ENCODE data around the gene NTRK2. TPM values are rescaled to one million over a fixed set of nuclear protein-coding genes. Genes with fewer than 3 reads are reported as not detected.

Gene NTRK2
- total RNA-seq, 4 donors from 2014 or later, result 9.5 to 19.5 (median 12.3) TPM

DNA sequence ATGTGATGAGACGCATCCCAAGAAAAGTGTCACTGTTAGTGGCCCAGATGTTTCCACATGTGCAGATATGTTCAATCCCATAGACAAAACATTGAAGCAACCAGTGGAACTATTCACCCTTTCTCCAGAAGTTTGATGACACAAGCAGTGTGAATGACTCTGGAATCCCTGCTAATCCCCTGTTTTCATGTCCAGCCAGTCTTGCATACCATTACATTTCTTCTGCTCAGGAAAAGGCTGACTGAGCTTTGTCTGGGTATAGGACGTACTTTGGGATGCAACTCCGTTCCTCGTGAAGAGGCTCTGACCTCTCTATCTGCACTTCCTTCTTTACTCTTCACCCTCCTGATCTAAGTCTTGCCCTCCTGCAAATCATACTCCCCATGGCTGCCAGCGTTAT is 172.4 kb downstream of the NTRK2 start:
- no peaks in the 10 kb centered on the region for H3K9me3 ChIP-seq
- H3K27me3 ChIP-seq, result no peaks in the 10 kb centered on the region
- no peak for TF ChIP-seq POLR2AphosphoS5 (IDR thresholded peaks at IDR 0.05)
- TF ChIP-seq, protein P1, sequence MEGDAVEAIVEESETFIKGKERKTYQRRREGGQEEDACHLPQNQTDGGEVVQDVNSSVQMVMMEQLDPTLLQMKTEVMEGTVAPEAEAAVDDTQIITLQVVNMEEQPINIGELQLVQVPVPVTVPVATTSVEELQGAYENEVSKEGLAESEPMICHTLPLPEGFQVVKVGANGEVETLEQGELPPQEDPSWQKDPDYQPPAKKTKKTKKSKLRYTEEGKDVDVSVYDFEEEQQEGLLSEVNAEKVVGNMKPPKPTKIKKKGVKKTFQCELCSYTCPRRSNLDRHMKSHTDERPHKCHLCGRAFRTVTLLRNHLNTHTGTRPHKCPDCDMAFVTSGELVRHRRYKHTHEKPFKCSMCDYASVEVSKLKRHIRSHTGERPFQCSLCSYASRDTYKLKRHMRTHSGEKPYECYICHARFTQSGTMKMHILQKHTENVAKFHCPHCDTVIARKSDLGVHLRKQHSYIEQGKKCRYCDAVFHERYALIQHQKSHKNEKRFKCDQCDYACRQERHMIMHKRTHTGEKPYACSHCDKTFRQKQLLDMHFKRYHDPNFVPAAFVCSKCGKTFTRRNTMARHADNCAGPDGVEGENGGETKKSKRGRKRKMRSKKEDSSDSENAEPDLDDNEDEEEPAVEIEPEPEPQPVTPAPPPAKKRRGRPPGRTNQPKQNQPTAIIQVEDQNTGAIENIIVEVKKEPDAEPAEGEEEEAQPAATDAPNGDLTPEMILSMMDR (IDR thresholded peaks at IDR 0.05), result no peak
- TF ChIP-seq EP300 (IDR thresholded peaks at IDR 0.05), result no peak
- TF ChIP-seq POLR2A (IDR thresholded peaks at IDR 0.05), result no peak
- H3K27ac ChIP-seq, result no peak overlapping the region
- no peak overlapping the region for H3K4me3 ChIP-seq
- DNase-seq (ENCODE audit: low spot score in 2 of 2), result no peak
- H3K36me3 ChIP-seq, result no peaks in the 10 kb centered on the region
- H3K4me1 ChIP-seq, result peaks cover 12% of the 10 kb centered on the region
- whole genome bisulfite sequencing, result 89% methylated on average over 5 of the region's 5 CpGs

DNA sequence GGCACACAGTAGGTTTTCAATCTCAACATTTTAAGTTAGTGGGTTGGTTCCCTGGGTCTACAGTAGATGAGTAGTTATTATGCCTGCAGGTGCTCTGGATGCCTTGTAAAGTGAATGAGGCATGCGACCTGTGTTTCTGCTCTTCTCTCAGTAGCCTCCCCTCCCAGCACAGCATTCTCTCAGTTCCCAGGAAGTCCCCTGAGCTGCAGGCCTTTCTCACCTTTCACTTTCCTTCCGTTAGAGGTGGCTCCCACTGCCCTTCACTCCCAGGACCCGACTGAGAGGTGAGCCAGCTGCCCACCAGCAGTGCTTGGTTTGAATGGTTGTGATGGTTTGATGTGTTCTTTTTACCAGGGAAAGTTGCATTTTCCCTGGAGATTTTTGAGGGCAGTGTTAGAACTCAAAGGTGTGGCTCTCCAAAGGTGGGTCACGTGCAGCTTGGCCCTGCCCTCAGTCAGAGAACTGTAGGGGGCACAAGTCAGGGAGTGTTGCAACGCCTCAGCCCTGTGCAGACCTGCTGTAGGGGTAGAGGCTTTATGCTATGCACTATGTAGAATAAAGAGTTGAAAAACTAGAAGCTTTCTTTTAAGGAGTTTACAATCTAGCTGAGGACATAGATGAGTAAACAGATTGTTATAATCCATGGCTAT is 173.8 kb downstream of the NTRK2 start:
- WGBS, result 78% methylated on average over 5 of the region's 5 CpGs
- Histone ChIP-seq H3K9me3 (no peaks in the 10 kb centered on the region), H3K4me1 (peaks cover 15% of the 10 kb centered on the region), H3K36me3 (no peaks in the 10 kb centered on the region), H3K27ac (no peak overlapping the region), H3K27me3 (no peaks in the 10 kb centered on the region), H3K4me3 (no peak overlapping the region)
- TF ChIP-seq POLR2A (IDR thresholded peaks at IDR 0.05) (no peak), EP300 (IDR thresholded peaks at IDR 0.05) (no peak), POLR2AphosphoS5 (IDR thresholded peaks at IDR 0.05) (no peak)
- TF ChIP-seq, protein P1 (IDR thresholded peaks at IDR 0.05), result no peak
- no peak for DNase-seq (ENCODE audit: low spot score in 2 of 2)

DNA sequence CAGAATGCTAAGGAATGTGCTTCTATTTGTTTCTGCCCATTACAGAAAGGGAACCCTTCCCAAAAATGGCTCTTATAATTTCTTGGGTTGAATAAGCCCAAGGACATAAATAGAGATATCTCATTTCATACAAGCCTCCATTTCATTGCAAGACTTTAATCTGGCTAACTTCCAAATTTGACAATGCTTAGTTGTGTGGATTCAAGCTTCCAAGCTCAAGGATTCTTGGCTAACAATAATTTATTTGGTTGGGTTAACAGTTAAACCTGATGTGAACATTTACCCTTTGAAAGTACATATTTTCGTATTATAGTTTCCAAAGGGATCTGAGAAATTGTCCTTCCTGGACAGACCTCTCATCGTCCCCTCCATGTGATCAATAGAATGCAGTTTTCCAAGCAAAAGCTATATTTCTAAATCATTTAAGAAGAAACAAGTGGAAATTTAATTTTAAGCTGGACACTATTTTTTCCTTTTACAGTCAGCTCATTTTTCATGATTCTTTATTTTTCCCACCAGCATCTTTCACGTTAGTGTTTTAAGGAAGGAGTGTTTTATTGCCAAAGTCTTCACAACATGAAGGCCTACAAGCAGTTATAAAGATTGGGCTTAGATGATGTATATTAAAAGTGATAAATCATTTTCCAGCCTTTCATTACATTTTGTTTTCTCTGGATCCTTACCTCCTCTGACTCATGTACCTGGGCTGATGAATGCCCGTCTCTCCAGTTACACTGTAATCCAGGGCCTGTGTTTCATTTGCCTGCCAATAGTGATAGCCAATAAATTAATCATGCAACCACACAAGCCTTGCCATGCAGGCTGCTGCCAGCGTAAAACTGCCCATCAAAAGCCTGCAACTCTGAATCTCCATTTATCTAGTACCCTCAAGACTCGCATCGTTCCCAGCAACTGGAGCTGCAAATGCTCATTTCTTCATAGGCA is 176.7 kb downstream of the NTRK2 start:
- Histone ChIP-seq H3K36me3 (no peaks in the 10 kb centered on the region), H3K9me3 (no peaks in the 10 kb centered on the region), H3K27me3 (no peaks in the 10 kb centered on the region), H3K4me1 (peaks cover 10% of the 10 kb centered on the region), H3K4me3 (no peak overlapping the region), H3K27ac (no peak overlapping the region)
- no peak for DNase-seq (ENCODE audit: low spot score in 2 of 2)
- peak in 1 of 3 donors; percentile 33 for TF ChIP-seq POLR2AphosphoS5 (IDR thresholded peaks at IDR 0.05)
- no peak for TF ChIP-seq EP300 (IDR thresholded peaks at IDR 0.05)
- WGBS, result 51% methylated on average over 7 of the region's 7 CpGs

DNA sequence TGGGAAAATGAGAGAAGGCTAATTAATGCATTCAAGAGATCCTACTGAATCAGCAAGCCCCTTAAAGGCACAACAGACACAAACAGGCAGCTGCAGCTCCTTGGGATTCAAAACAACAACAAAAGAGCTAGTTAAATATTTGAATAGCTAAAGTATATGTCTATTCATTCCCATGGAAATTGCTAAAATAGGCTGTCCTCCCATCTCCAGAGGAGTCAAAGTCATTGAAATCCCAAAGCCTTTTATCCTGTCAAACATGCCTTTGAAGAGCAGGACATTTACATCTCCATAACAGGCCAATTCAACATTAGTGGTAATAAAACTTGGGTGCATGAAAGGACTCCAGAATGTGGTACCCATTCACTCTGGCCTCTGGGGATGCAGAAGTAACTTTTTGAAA is 177.4 kb downstream of the NTRK2 start:
- H3K27me3 ChIP-seq, result no peaks in the 10 kb centered on the region
- H3K36me3 ChIP-seq, result no peaks in the 10 kb centered on the region
- H3K4me3 ChIP-seq, result no peak overlapping the region
- DNase-seq (ENCODE audit: low spot score in 2 of 2), result no peak
- no peaks in the 10 kb centered on the region for H3K9me3 ChIP-seq
- H3K4me1 ChIP-seq, result peaks cover 17% of the 10 kb centered on the region
- H3K27ac ChIP-seq, result no peak overlapping the region
- no peak for TF ChIP-seq POLR2AphosphoS5 (IDR thresholded peaks at IDR 0.05)
- no peak for TF ChIP-seq EP300 (IDR thresholded peaks at IDR 0.05)
- TF ChIP-seq, protein P1 (IDR thresholded peaks at IDR 0.05), result no peak
- TF ChIP-seq POLR2A (IDR thresholded peaks at IDR 0.05), result no peak

DNA sequence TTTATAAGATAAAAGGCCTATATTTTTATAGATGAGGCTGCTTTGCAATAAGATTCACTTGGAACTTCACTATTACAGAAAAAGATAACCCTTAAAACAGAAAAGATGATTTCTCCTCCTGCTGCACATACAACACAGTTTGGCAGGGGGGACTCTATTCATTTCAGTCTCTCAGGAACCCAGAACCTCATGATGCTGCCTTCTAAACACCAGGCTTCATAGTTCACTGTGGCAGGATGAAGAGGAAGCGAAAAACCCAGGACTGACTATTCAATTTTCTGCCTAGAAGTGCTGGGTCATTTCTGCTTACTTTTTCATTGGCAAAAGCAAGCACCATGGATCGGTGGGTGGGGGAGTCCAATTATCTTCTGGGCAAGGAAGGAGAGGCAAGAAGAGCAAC is 179.5 kb downstream of the NTRK2 start:
- Histone ChIP-seq H3K27me3 (no peaks in the 10 kb centered on the region), H3K9me3 (no peaks in the 10 kb centered on the region), H3K27ac (no peak overlapping the region), H3K4me3 (no peak overlapping the region), H3K4me1 (peaks cover 31% of the 10 kb centered on the region), H3K36me3 (no peaks in the 10 kb centered on the region)
- WGBS, result 94% methylated on average over 2 of the region's 2 CpGs
- DNase-seq (ENCODE audit: low spot score in 2 of 2), result no peak
- TF ChIP-seq, protein P1 (IDR thresholded peaks at IDR 0.05), result no peak
- TF ChIP-seq POLR2A (IDR thresholded peaks at IDR 0.05) (no peak), EP300 (IDR thresholded peaks at IDR 0.05) (no peak), POLR2AphosphoS5 (IDR thresholded peaks at IDR 0.05) (no peak)

All from suprapubic skin (tissue), 4 donors.